ENCODE data around the gene DACH1.

DNA sequence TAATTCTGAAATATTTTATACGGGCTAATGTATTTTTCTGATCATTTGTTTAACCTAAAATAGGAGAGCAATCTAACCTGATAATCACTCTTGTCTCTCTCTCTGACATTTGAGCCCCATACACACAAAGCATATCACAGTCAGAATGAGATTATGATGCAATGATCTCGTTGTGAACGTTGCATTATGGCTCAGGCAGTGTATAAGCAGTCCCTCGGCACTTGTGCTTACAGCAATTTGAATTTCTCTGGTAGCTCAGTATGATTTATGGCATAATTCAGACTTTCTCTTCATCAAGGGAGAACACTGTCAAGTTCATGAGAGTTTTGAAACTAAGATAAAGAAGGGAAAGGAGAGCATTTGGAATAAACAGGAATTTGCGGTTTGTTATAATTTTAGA lies 256.1 kb downstream of the DACH1 start:
- TF ChIP-seq, protein P1, sequence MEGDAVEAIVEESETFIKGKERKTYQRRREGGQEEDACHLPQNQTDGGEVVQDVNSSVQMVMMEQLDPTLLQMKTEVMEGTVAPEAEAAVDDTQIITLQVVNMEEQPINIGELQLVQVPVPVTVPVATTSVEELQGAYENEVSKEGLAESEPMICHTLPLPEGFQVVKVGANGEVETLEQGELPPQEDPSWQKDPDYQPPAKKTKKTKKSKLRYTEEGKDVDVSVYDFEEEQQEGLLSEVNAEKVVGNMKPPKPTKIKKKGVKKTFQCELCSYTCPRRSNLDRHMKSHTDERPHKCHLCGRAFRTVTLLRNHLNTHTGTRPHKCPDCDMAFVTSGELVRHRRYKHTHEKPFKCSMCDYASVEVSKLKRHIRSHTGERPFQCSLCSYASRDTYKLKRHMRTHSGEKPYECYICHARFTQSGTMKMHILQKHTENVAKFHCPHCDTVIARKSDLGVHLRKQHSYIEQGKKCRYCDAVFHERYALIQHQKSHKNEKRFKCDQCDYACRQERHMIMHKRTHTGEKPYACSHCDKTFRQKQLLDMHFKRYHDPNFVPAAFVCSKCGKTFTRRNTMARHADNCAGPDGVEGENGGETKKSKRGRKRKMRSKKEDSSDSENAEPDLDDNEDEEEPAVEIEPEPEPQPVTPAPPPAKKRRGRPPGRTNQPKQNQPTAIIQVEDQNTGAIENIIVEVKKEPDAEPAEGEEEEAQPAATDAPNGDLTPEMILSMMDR (IDR thresholded peaks at IDR 0.05 in 2 of 3, conservative IDR thresholded peaks at IDR 0.05 in 1 of 3; ENCODE audit: borderline replicate concordance in 1 of 3, insufficient read depth in 1 of 3, low read depth in 2 of 3, low read length in 2 of 3), result no peak
- TF ChIP-seq, protein P2, sequence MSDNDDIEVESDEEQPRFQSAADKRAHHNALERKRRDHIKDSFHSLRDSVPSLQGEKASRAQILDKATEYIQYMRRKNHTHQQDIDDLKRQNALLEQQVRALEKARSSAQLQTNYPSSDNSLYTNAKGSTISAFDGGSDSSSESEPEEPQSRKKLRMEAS (IDR thresholded peaks at IDR 0.05), result no peak
- TF ChIP-seq JUND (IDR thresholded peaks at IDR 0.05) (no peak), FOSL1 (IDR thresholded peaks at IDR 0.05; ENCODE audit: low read depth) (no peak), POLR2A (IDR thresholded peaks at IDR 0.05; ENCODE audit: borderline replicate concordance, extremely low read depth, insufficient read depth, insufficient read length) (no peak), CEBPB (IDR thresholded peaks at IDR 0.05; ENCODE audit: low read depth) (no peak), ZNF274 (IDR thresholded peaks at IDR 0.05; ENCODE audit: low read depth, low read length) (no peak)
- TF ChIP-seq, protein P3, sequence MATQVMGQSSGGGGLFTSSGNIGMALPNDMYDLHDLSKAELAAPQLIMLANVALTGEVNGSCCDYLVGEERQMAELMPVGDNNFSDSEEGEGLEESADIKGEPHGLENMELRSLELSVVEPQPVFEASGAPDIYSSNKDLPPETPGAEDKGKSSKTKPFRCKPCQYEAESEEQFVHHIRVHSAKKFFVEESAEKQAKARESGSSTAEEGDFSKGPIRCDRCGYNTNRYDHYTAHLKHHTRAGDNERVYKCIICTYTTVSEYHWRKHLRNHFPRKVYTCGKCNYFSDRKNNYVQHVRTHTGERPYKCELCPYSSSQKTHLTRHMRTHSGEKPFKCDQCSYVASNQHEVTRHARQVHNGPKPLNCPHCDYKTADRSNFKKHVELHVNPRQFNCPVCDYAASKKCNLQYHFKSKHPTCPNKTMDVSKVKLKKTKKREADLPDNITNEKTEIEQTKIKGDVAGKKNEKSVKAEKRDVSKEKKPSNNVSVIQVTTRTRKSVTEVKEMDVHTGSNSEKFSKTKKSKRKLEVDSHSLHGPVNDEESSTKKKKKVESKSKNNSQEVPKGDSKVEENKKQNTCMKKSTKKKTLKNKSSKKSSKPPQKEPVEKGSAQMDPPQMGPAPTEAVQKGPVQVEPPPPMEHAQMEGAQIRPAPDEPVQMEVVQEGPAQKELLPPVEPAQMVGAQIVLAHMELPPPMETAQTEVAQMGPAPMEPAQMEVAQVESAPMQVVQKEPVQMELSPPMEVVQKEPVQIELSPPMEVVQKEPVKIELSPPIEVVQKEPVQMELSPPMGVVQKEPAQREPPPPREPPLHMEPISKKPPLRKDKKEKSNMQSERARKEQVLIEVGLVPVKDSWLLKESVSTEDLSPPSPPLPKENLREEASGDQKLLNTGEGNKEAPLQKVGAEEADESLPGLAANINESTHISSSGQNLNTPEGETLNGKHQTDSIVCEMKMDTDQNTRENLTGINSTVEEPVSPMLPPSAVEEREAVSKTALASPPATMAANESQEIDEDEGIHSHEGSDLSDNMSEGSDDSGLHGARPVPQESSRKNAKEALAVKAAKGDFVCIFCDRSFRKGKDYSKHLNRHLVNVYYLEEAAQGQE (IDR thresholded peaks at IDR 0.05; ENCODE audit: low read depth), result no peak
- TF ChIP-seq, protein P4, sequence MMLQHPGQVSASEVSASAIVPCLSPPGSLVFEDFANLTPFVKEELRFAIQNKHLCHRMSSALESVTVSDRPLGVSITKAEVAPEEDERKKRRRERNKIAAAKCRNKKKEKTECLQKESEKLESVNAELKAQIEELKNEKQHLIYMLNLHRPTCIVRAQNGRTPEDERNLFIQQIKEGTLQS (IDR thresholded peaks at IDR 0.05), result no peak

Measured in HCT116 (cell line).